Bronchial epithelial cell (primary cell): ENCODE measurements around the gene HMCN1. TPM values are rescaled to one million over a fixed set of nuclear protein-coding genes. Genes with fewer than 3 reads are reported as not detected.

Experiments used
- DNase-seq: peaks from one replicate; pipeline ENCODE4 v3.0.0-alpha.2; 2010; ENCODE audit warnings: low read depth
- FAIRE-seq: peaks from 2 replicates; lab custom pipeline; 2011; peaks lifted over from hg19 to GRCh38; lab: Jason Lieb, UNC
- H3K27me3 ChIP-seq: 2 replicates; pipeline ENCODE4 v1.5.1; 2011; ENCODE audit warnings: low read length; ENCODE audit not compliant: control insufficient read depth, insufficient read depth
- H3K36me3 ChIP-seq: 2 replicates; pipeline ENCODE4 v1.5.1; 2011; ENCODE audit warnings: low read length; ENCODE audit not compliant: control insufficient read depth, insufficient read depth
- H3K4me3 ChIP-seq: 2 replicates; pipeline ENCODE4 v1.5.1; 2011; ENCODE audit warnings: mild to moderate bottlenecking, low read depth, low read length, control low read depth
- CTCF ChIP-seq: IDR thresholded peaks from 2 replicates; pipeline ENCODE4 v1.5.1; 2011; ENCODE audit warnings: mild to moderate bottlenecking, moderate library complexity, low read length, control low read depth, inconsistent platforms; ENCODE audit not compliant: insufficient read depth, severe bottlenecking
- total RNA-seq: library from RNA; depleted of rRNA; stranded (reverse); fragments of >200 nt; gene quantifications from 2 replicates; pipeline ENCODE4 v1.2.1, GENCODE V29; 2014

Gene HMCN1
- total RNA-seq, 1 donor from 2014 or later: 1.1 TPM

DNA sequence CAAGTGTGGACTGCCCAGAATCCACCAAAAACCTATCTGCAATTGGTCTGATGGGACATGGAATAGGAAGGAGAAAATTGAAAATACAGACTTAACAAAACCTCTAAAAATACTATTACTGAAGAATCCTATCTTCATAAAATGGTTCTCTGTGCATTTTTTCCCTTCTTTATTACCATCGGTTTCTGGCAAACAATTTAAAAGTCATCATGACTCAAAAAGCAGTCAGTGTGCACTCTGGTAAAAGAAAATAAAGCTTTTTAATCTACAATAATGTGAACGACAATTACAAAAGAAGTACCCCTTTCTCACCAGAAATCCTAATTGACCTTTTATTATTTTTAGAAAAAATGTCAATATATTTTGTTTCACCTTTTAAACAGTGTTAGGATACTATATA is 454.5 kb downstream of the HMCN1 start:
- no peak for TF ChIP-seq CTCF
- Histone ChIP-seq H3K36me3 (no peaks in the 10 kb centered on the region), H3K27me3 (no peaks in the 10 kb centered on the region), H3K4me3 (no peak overlapping the region)
- DNase-seq: peak; percentile 47
- FAIRE-seq: no peak

DNA sequence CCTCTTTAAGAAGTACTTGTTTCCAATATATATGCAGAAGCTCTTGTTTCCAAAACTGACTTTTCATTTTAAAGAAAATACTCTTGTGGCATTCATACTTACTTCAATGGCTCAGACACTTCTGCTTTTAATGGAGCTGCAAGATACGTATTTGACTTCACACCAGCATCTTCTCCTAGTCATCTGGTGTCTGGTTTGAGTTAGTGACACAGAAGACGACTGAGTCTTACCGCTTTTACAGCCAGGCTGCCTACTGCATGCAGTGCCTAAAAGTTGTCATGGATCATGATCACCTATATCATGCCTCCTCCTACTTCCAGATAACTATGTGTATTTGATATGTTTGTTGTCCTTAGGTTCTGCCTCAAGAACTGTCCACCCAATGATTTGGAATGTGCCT is 455.0 kb downstream of the HMCN1 start:
- Histone ChIP-seq H3K27me3 (no peaks in the 10 kb centered on the region), H3K36me3 (no peaks in the 10 kb centered on the region), H3K4me3 (no peak overlapping the region)
- FAIRE-seq (no peak), DNase-seq (no peak)
- TF ChIP-seq CTCF: no peak

DNA sequence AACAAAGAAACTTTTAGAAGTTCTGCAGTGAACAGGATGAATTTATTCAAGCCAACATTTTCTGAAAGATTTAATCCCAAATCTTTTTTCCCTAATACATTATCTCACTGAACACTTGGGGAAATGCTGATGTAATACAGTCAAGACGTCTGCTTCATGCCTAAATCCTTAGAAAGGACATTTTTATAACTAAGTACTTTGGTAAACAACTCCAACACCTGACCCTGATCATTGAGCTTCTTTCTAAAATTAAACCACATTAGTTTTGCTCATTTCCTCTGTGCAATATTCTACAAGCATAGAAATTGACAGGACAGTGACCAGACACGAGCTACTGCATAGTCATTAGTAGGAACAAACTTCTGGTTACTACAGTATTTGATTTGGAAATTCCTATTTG is 457.3 kb downstream of the HMCN1 start:
- Histone ChIP-seq H3K27me3 (no peaks in the 10 kb centered on the region), H3K4me3 (no peak overlapping the region), H3K36me3 (no peaks in the 10 kb centered on the region)
- FAIRE-seq (no peak), DNase-seq (no peak)
- no peak for TF ChIP-seq CTCF

DNA sequence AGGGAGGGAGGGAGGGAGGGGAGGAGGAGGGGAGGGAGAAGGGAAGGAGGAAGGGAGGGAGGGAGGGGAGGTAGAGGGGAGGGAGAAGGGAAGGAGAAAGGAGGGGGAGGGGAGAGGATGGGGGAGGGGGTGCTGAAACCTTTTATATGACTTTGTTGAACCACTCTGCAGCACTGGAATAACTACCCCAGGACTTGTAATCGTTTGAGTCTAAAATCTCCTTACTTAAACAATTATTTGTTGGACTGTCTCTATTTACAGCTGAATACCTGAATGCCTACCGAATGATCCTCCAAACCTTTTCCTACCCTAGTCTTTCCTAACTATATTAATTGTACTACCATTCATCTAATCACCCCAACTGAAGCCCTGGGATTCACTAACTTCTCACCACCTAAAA is 459.0 kb downstream of the HMCN1 start:
- FAIRE-seq (no peak), DNase-seq (no peak)
- Histone ChIP-seq H3K36me3 (no peaks in the 10 kb centered on the region), H3K27me3 (no peaks in the 10 kb centered on the region), H3K4me3 (no peak overlapping the region)
- TF ChIP-seq CTCF: no peak

DNA sequence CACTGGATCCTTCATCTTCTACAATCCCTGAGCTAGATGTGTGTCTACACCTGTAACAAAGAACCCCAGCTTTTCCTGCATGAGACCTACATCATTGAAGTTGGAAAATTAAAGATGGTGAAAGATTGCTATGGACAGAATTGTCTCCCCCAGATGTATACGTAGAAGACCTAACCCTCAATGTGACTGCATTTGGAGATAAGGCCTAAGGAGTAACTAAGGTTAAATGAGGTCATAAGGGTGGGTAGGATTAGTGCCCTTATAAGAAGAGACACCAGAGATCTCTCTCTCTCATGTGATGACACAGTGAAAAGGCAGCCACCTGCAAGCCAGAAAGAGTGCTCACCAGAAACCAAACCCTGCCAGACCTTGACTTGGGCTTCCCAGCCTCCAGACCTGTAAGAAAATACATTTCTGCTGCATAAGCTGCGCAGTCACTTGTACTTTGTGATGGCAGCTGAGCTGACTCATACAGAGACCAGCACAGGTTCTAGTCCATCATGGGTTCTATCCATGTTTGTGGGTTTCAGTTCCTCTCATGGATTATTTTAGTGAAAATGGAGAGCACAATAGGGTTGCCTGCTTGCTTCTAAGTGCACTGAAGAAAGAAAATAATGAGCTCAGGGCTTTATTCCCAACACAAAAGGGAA is 460.0 kb downstream of the HMCN1 start:
- TF ChIP-seq CTCF: no peak
- H3K4me3 ChIP-seq: no peak overlapping the region
- no peaks in the 10 kb centered on the region for H3K27me3 ChIP-seq
- DNase-seq: no peak
- no peak for FAIRE-seq
- H3K36me3 ChIP-seq: no peaks in the 10 kb centered on the region

GRCh38 chr1:186195377-186195931 is 461.3 kb downstream of the HMCN1 start:
- Histone ChIP-seq H3K27me3 (no peaks in the 10 kb centered on the region), H3K36me3 (no peaks in the 10 kb centered on the region), H3K4me3 (no peak overlapping the region)
- TF ChIP-seq CTCF: no peak
- DNase-seq (no peak), FAIRE-seq (no peak)
